IMR-90 (cell line): Measurements from ENCODE around the gene THNSL1.

Experiments used
- BHLHE40 ChIP-seq: fragments of 150-350 bp; IDR thresholded peaks from 2 replicates; pipeline ENCODE4 v1.6.1; 2016; ENCODE audit warnings: mild to moderate bottlenecking, low read depth, low read length
- CTCF ChIP-seq: conservative IDR thresholded peaks from 2 replicates; pipeline ENCODE4 v1.5.1; 2012; ENCODE audit warnings: mild to moderate bottlenecking, low read depth, low read length, improper control_type of control experiment
- POLR2A ChIP-seq: IDR thresholded peaks from 2 replicates; pipeline ENCODE4 v1.6.1; 2012; ENCODE audit warnings: mild to moderate bottlenecking, low read depth, low read length

GRCh38 chr10:25023278-25023677 is 6.9 kb downstream of the THNSL1 start:
- no peak for TF ChIP-seq CTCF
- TF ChIP-seq POLR2A: no peak
- TF ChIP-seq BHLHE40: no peak
